Neutrophil (primary cell): ENCODE measurements around the gene CAPZA2.

Experiments
- H3K27ac ChIP-seq: fragments of 200-600 bp; sonication (generic); 2 replicates; pipeline ENCODE4 v1.5.1; 2016; ENCODE audit warnings: mild to moderate bottlenecking, moderate library complexity
- H3K27me3 ChIP-seq: fragments of 200-600 bp; sonication (generic); 2 replicates; pipeline ENCODE4 v1.6.0; 2016; ENCODE audit warnings: mild to moderate bottlenecking
- H3K36me3 ChIP-seq: fragments of 200-600 bp; sonication (generic); 2 replicates; pipeline ENCODE4 v1.5.1; 2017
- H3K4me1 ChIP-seq, 2 experiments: fragments of 200-600 bp in 1 of 2; sonication (generic) in 1 of 2; 1 replicate in 1 of 2; 2 replicates in 1 of 2; pipeline versions ENCODE4 v1.5.1 to v1.6.1; 2013 to 2016; ENCODE audit warnings: low read depth in 1 of 2, low read length in 1 of 2, mild to moderate bottlenecking in 1 of 2, moderate library complexity in 1 of 2; ENCODE audit not compliant: control insufficient read depth in 1 of 2, insufficient read depth in 1 of 2
- H3K4me3 ChIP-seq, 2 experiments: fragments of 200-600 bp in 1 of 2; sonication (generic) in 1 of 2; 1 replicate in 1 of 2; 2 replicates in 1 of 2; pipeline ENCODE4 v1.5.1; 2013 to 2016; ENCODE audit warnings: low read depth in 1 of 2, low read length in 1 of 2, mild to moderate bottlenecking in 1 of 2, moderate library complexity in 1 of 2
- H3K9me3 ChIP-seq: fragments of 200-600 bp; sonication (generic); 2 replicates; pipeline ENCODE4 v1.5.1; 2016
- TF ChIP-seq, protein P1 (sequence below): fragments of 200-600 bp; sonication (generic); IDR thresholded peaks from 2 replicates; pipeline ENCODE4 v1.5.1; 2016; ENCODE audit warnings: antibody characterized with exemption

The CAPZA2 gene

DNA sequence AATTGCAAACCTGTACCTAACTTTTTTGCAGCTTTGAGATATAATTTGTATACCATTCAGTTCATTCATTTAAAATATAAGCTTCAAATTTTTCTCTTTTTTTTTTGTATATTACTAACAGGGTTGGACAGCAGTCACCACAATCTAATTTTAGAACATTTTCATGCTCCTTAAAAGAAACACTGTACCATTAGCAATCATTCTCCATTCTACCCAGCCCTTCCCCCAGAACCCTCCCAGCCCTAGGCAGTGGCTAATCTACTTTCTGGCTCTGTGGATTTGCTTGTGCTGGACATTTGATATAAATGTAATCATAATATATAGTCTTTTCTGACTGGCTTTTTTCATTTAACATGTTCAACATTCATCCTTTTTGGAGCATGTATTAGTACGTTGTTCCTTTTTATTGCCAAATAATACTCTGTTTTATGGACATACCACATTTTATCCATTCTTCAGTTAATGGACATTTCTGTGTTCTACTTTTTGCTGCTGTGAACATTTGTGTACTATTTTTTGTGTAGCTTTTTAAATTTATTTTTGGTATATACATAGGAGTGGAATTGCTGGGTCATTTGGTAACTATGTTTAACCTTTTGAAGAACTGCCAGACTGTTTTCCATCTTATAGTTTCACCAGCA lies 50.0 kb downstream of the CAPZA2 start:
- no peaks in the 10 kb centered on the region for H3K4me1 ChIP-seq
- H3K9me3 ChIP-seq: no peaks in the 10 kb centered on the region
- no peak overlapping the region for H3K27ac ChIP-seq
- no peaks in the 10 kb centered on the region for H3K27me3 ChIP-seq
- no peak overlapping the region for H3K4me3 ChIP-seq
- TF ChIP-seq, protein P1, sequence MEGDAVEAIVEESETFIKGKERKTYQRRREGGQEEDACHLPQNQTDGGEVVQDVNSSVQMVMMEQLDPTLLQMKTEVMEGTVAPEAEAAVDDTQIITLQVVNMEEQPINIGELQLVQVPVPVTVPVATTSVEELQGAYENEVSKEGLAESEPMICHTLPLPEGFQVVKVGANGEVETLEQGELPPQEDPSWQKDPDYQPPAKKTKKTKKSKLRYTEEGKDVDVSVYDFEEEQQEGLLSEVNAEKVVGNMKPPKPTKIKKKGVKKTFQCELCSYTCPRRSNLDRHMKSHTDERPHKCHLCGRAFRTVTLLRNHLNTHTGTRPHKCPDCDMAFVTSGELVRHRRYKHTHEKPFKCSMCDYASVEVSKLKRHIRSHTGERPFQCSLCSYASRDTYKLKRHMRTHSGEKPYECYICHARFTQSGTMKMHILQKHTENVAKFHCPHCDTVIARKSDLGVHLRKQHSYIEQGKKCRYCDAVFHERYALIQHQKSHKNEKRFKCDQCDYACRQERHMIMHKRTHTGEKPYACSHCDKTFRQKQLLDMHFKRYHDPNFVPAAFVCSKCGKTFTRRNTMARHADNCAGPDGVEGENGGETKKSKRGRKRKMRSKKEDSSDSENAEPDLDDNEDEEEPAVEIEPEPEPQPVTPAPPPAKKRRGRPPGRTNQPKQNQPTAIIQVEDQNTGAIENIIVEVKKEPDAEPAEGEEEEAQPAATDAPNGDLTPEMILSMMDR: no peak
- peaks cover 86% of the 10 kb centered on the region for H3K36me3 ChIP-seq

GRCh38 chr7:116918704-116919103 lies 56.3 kb downstream of the CAPZA2 start:
- Histone ChIP-seq H3K4me1 (no peaks in the 10 kb centered on the region), H3K27ac (no peak overlapping the region), H3K27me3 (no peaks in the 10 kb centered on the region), H3K36me3 (peaks cover 69% of the 10 kb centered on the region), H3K4me3 (no peak overlapping the region), H3K9me3 (no peaks in the 10 kb centered on the region)
- TF ChIP-seq, protein P1: no peak

GRCh38 chr7:116920359-116920758 lies 58.0 kb downstream of the CAPZA2 start:
- Histone ChIP-seq H3K36me3 (peaks cover 55% of the 10 kb centered on the region), H3K27me3 (peaks cover 4% of the 10 kb centered on the region), H3K27ac (no peak overlapping the region), H3K4me1 (no peaks in the 10 kb centered on the region), H3K4me3 (no peak overlapping the region), H3K9me3 (no peaks in the 10 kb centered on the region)
- TF ChIP-seq, protein P1: no peak

- Histone ChIP-seq H3K27me3 (peaks cover 4% of the 10 kb centered on the region), H3K9me3 (no peaks in the 10 kb centered on the region), H3K4me3 (no peak overlapping the region), H3K36me3 (peaks cover 33% of the 10 kb centered on the region), H3K4me1 (no peaks in the 10 kb centered on the region), H3K27ac (no peak overlapping the region)
- TF ChIP-seq, protein P1: no peak
Observed at GRCh38 chr7:116922545-116922944, 60.2 kb downstream of the CAPZA2 start.

DNA sequence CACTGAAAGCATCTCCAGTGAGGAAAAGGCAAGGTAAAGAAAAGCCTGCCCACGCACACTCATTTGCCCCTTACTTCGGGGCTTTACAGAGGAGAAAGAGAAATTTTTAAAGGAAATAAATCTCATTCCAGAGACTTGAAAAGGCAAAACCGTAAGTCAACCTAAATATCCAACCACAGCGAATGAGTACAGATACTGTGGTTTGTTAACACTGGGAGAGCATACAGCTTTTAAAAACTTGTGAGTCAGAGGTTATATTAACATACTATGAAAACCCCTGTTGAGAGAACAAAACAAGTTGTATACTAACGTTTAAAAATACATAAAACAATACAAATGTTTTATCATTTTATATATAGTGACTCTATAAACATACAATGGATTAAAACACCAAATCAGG lies 62.4 kb downstream of the CAPZA2 start:
- no peaks in the 10 kb centered on the region for H3K9me3 ChIP-seq
- peaks cover 4% of the 10 kb centered on the region for H3K27me3 ChIP-seq
- TF ChIP-seq, protein P1: no peak
- H3K27ac ChIP-seq: no peak overlapping the region
- no peak overlapping the region for H3K4me3 ChIP-seq
- no peaks in the 10 kb centered on the region for H3K4me1 ChIP-seq
- H3K36me3 ChIP-seq: peaks cover 12% of the 10 kb centered on the region
